GM12878 (cell line): ENCODE measurements around the gene CCDC195. TPM values are rescaled to one million over a fixed set of nuclear protein-coding genes. Genes with fewer than 3 reads are reported as not detected.

ENCODE experiments used
- CHD2 ChIP-seq: IDR thresholded peaks from 2 replicates; pipeline ENCODE4 v1.6.1; 2011; ENCODE audit warnings: low read depth, low read length, improper control_type of control experiment, borderline replicate concordance
- EGR1 ChIP-seq, 2 experiments: IDR thresholded peaks; 1 replicate in 1 of 2; 2 replicates in 1 of 2; pipeline ENCODE4 v1.6.1; 2011 to 2012; ENCODE audit warnings: low read depth in 2 of 2, low read length in 2 of 2, borderline replicate concordance in 1 of 2, mild to moderate bottlenecking in 1 of 2, moderate library complexity in 1 of 2
- KAT2A ChIP-seq: conservative IDR thresholded peaks from 2 replicates; pipeline ENCODE4 v1.6.1; 2011; ENCODE audit warnings: low read depth, low read length; ENCODE audit not compliant: control insufficient read depth
- MTA2 ChIP-seq: fragments of 450-650 bp; IDR thresholded peaks from 2 replicates; pipeline ENCODE4 v1.6.1; 2016; ENCODE audit warnings: low read depth, mild to moderate bottlenecking, moderate library complexity
- POLR2AphosphoS2 ChIP-seq: IDR thresholded peaks from 2 replicates; pipeline ENCODE4 v1.6.1; 2011; ENCODE audit warnings: low read depth, mild to moderate bottlenecking, low read length, improper control_type of control experiment, moderate library complexity
- RAD51 ChIP-seq: fragments of 450-650 bp; IDR thresholded peaks from 2 replicates; pipeline ENCODE4 v1.6.1; 2016; ENCODE audit warnings: moderate library complexity, mild to moderate bottlenecking, inconsistent platforms
- SIN3A ChIP-seq: IDR thresholded peaks from 2 replicates; pipeline ENCODE4 v1.6.1; 2012; ENCODE audit warnings: low read depth, low read length, improper control_type of control experiment
- SP1 ChIP-seq: IDR thresholded peaks from one replicate; pipeline ENCODE4 v1.6.1; 2011; ENCODE audit warnings: low read depth, low read length
- TAF1 ChIP-seq: IDR thresholded peaks from 2 replicates; pipeline ENCODE4 v1.6.1; 2011; ENCODE audit warnings: mild to moderate bottlenecking, low read depth, low read length, borderline replicate concordance
- ZNF622 ChIP-seq: fragments of 450-650 bp; IDR thresholded peaks from 2 replicates; pipeline ENCODE4 v1.6.1; 2017; ENCODE audit warnings: mild to moderate bottlenecking, inconsistent platforms
- polyA plus RNA-seq, 11 experiments: library from polyadenylated mRNA; depleted of rRNA in 4 of 11; unstranded in 6 of 11; stranded (reverse) in 5 of 11; fragments of >200 nt; fragmentation: Nextera tagmentation in 4 of 11; fragmentation: Illumina TruSeq in 1 of 11; extraction: Ambion mirVana in 4 of 11; extraction: Trizol in 1 of 11; gene quantifications; 1 replicate in 1 of 11; 2 replicates in 10 of 11; pipeline versions ENCODE4 v1.2.1 to v1.2.3, GENCODE V29; 2011 to 2016; ENCODE audit warnings: inconsistent platforms in 2 of 11, missing spikeins in 2 of 11, low read depth in 1 of 11
- total RNA-seq, 4 experiments: library from RNA; depleted of rRNA in 3 of 4; stranded (reverse); fragments of >200 nt in 3 of 4; fragmentation: Illumina TruSeq in 1 of 4; extraction: Trizol in 1 of 4; gene quantifications; 2 replicates each; pipeline versions ENCODE4 v1.2.1 to v1.2.3, GENCODE V29; 2013 to 2021
- TF ChIP-seq, protein P1 (sequence below): fragments of 450-650 bp; IDR thresholded peaks from 2 replicates; pipeline ENCODE4 v1.6.1; 2017; ENCODE audit warnings: mild to moderate bottlenecking, moderate library complexity
- TF ChIP-seq, protein P2 (sequence below): fragments of 150-350 bp; IDR thresholded peaks from 2 replicates; pipeline ENCODE4 v1.6.1; 2014; ENCODE audit warnings: mild to moderate bottlenecking, low read depth, low read length
- TF ChIP-seq, protein P3 (sequence below): fragments of 450-650 bp; IDR thresholded peaks from 2 replicates; pipeline ENCODE4 v1.6.1; 2018; ENCODE audit warnings: mild to moderate bottlenecking, low read depth, moderate library complexity; ENCODE audit not compliant: partially characterized antibody
- TF ChIP-seq, protein P4 (sequence below): IDR thresholded peaks from 2 replicates; pipeline ENCODE4 v1.6.1; 2012; ENCODE audit warnings: low read depth, low read length, improper control_type of control experiment
- TF ChIP-seq, protein P5 (sequence below): IDR thresholded peaks from 2 replicates; pipeline ENCODE4 v1.6.1; 2011; ENCODE audit warnings: borderline replicate concordance, low read depth, mild to moderate bottlenecking, moderate library complexity, mixed read lengths, low read length; ENCODE audit not compliant: insufficient read depth; ENCODE audit errors: extremely low read length
- TF ChIP-seq, protein P6 (sequence below): IDR thresholded peaks from 2 replicates; pipeline ENCODE4 v1.6.1; 2011; ENCODE audit warnings: low read depth, mild to moderate bottlenecking, low read length, moderate library complexity, borderline replicate concordance; ENCODE audit errors: extremely low read depth

CCDC195 gene
- total and polyA plus RNA-seq, 10 of the 15 experiments (the other 5 are each of a cell fraction or from before 2014, with no cell fraction given): not detected

DNA sequence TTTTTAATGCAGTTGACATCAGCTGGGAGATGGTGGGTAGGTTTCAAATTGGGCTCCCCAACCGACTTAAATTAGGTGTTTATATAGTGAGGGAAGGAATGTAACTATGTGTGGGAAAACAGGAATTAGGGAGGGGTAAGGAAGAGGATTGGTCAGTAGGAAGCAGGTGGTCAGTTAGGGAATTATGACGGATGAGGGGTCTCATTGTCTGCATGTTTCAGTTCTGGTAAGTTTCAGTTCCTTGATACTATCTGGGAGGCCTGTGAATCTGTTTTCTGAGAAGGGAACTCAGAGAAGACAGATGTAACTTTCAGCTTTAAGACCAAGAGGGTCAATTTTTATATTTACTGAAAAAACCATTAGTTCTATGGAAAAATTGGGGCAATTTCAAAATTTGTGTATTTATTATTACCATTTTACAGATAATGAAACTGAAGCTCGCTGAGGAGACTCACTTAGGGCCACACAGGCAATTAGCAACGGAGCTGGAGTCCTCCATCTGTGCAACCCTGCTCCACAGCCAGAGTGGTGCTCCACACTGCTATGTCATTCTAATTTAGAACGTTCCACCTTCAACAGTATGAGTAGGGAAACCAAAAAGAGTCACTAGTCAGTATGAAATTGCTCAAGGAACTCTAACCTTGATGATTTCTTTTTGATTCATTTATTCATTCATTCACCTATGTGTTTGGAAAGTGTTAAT, 36.0 kb upstream of the CCDC195 start (continued):
- TF ChIP-seq, protein P1, sequence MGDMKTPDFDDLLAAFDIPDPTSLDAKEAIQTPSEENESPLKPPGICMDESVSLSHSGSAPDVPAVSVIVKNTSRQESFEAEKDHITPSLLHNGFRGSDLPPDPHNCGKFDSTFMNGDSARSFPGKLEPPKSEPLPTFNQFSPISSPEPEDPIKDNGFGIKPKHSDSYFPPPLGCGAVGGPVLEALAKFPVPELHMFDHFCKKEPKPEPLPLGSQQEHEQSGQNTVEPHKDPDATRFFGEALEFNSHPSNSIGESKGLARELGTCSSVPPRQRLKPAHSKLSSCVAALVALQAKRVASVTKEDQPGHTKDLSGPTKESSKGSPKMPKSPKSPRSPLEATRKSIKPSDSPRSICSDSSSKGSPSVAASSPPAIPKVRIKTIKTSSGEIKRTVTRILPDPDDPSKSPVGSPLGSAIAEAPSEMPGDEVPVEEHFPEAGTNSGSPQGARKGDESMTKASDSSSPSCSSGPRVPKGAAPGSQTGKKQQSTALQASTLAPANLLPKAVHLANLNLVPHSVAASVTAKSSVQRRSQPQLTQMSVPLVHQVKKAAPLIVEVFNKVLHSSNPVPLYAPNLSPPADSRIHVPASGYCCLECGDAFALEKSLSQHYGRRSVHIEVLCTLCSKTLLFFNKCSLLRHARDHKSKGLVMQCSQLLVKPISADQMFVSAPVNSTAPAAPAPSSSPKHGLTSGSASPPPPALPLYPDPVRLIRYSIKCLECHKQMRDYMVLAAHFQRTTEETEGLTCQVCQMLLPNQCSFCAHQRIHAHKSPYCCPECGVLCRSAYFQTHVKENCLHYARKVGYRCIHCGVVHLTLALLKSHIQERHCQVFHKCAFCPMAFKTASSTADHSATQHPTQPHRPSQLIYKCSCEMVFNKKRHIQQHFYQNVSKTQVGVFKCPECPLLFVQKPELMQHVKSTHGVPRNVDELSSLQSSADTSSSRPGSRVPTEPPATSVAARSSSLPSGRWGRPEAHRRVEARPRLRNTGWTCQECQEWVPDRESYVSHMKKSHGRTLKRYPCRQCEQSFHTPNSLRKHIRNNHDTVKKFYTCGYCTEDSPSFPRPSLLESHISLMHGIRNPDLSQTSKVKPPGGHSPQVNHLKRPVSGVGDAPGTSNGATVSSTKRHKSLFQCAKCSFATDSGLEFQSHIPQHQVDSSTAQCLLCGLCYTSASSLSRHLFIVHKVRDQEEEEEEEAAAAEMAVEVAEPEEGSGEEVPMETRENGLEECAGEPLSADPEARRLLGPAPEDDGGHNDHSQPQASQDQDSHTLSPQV: no peak
- TF ChIP-seq, protein P2, sequence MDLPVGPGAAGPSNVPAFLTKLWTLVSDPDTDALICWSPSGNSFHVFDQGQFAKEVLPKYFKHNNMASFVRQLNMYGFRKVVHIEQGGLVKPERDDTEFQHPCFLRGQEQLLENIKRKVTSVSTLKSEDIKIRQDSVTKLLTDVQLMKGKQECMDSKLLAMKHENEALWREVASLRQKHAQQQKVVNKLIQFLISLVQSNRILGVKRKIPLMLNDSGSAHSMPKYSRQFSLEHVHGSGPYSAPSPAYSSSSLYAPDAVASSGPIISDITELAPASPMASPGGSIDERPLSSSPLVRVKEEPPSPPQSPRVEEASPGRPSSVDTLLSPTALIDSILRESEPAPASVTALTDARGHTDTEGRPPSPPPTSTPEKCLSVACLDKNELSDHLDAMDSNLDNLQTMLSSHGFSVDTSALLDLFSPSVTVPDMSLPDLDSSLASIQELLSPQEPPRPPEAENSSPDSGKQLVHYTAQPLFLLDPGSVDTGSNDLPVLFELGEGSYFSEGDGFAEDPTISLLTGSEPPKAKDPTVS: no peak
- no peak for TF ChIP-seq SIN3A
- TF ChIP-seq, protein P3, sequence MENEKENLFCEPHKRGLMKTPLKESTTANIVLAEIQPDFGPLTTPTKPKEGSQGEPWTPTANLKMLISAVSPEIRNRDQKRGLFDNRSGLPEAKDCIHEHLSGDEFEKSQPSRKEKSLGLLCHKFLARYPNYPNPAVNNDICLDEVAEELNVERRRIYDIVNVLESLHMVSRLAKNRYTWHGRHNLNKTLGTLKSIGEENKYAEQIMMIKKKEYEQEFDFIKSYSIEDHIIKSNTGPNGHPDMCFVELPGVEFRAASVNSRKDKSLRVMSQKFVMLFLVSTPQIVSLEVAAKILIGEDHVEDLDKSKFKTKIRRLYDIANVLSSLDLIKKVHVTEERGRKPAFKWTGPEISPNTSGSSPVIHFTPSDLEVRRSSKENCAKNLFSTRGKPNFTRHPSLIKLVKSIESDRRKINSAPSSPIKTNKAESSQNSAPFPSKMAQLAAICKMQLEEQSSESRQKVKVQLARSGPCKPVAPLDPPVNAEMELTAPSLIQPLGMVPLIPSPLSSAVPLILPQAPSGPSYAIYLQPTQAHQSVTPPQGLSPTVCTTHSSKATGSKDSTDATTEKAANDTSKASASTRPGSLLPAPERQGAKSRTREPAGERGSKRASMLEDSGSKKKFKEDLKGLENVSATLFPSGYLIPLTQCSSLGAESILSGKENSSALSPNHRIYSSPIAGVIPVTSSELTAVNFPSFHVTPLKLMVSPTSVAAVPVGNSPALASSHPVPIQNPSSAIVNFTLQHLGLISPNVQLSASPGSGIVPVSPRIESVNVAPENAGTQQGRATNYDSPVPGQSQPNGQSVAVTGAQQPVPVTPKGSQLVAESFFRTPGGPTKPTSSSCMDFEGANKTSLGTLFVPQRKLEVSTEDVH: no peak
- peak; percentile 54 for TF ChIP-seq MTA2
- TF ChIP-seq TAF1: no peak
- no peak for TF ChIP-seq CHD2
- no peak for TF ChIP-seq ZNF622
- TF ChIP-seq KAT2A: no peak
- no peak for TF ChIP-seq SP1
- 0 out of 2 replicates have a peak, but pooled peaks have one; percentile 12 for TF ChIP-seq RAD51
- no peak for TF ChIP-seq POLR2AphosphoS2
- TF ChIP-seq, protein P4, sequence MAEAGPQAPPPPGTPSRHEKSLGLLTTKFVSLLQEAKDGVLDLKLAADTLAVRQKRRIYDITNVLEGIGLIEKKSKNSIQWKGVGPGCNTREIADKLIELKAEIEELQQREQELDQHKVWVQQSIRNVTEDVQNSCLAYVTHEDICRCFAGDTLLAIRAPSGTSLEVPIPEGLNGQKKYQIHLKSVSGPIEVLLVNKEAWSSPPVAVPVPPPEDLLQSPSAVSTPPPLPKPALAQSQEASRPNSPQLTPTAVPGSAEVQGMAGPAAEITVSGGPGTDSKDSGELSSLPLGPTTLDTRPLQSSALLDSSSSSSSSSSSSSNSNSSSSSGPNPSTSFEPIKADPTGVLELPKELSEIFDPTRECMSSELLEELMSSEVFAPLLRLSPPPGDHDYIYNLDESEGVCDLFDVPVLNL: no peak
- TF ChIP-seq, protein P5, sequence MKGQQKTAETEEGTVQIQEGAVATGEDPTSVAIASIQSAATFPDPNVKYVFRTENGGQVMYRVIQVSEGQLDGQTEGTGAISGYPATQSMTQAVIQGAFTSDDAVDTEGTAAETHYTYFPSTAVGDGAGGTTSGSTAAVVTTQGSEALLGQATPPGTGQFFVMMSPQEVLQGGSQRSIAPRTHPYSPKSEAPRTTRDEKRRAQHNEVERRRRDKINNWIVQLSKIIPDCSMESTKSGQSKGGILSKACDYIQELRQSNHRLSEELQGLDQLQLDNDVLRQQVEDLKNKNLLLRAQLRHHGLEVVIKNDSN: no peak
- no peak for TF ChIP-seq EGR1 (IDR thresholded peaks at IDR 0.05; ENCODE audit: borderline replicate concordance in 1 of 2, low read depth in 2 of 2, low read length in 2 of 2)
- TF ChIP-seq, protein P6, sequence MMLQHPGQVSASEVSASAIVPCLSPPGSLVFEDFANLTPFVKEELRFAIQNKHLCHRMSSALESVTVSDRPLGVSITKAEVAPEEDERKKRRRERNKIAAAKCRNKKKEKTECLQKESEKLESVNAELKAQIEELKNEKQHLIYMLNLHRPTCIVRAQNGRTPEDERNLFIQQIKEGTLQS: no peak
